ENCODE measurements around the gene DNM1.
"Not testable (repeated sequence)": the region's sequence is repeated elsewhere in the genome, so short reads cannot be mapped to it uniquely, and the experiment has no call there.

Gene DNM1

DNA sequence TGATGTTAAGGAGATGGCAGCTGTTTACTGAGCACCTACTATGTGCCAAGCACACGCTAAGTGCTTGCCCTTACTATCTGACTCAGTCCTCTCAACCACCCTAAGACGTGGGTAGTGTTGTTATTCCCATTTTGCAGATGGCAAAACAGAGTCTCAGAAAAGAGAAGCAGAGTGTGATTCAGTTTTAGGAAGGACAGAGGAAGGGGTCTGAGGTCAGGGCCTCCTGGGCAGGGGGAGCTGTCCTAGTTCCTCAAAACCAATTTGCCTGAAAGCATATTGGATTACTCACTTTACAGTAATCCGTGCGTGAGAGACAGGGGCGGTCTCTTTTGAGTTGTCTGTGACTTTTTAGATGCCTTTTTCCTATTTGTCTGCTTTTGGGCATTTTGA lies 23.2 kb downstream of the DNM1 start:
- no peak for DNase-seq

DNA sequence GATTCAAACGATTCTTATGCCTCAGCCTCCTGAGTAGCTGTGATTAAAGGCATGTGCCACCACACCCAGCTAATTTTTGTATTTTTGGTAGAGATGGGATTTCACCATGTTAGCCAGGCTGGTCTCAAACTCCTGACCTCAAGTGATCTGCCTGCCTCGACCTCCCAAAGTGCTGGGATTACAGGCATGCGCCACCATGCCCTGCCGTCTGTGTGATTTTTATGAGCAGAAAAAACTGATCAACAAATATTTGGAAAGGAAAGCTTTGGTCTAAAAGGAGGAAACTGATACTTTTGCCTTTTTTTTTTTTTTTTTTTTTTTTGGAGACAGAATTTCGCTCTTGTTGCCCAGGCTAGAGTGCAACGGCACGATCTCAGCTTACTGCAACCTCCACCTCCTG lies 27.7 kb downstream of the DNM1 start:
- DNase-seq = not testable (repeated sequence)

DNA sequence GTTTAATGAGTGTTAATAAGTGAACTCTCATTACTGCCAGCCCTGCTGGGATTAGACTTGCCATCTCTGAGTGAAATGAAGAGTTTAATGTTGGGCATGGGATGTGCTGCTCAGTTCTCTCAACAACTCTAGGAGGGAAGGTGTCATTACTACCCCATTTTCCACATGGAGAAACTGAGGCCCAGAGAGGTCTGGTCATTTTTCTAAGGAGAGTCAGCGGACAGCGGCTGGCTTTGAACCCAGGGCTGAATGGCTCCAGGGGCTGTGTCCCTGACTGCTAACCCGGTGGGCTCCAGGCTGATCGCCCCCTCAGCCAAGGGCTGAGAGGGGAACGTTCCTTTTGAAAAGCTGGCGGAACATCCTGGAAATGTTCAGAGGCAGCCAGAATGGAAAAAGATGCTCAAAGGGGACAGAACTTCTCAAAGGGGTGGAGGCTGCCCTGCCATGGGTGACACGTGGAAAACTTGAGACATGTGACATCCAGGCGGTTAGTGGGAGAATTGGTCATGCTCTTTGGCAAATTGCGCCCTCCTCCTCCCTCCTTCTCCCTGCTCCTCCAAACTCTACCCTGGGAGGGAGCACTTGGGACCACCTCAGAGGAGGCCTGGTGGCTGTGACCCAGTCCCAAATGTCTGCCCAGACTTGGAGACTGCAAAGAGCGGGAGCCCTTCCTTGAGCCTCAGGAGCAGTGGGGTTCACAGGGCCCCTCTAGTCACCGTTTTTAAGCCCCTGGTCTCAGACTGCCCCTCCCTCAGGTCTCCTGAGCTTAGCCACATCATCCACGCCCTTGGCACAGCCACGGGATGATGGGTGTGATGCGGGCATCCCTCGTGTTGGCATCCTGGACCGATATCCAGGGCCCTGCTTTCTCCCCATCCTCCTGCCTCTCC lies 28.7 kb downstream of the DNM1 start:
- DNase-seq = no peak

DNA sequence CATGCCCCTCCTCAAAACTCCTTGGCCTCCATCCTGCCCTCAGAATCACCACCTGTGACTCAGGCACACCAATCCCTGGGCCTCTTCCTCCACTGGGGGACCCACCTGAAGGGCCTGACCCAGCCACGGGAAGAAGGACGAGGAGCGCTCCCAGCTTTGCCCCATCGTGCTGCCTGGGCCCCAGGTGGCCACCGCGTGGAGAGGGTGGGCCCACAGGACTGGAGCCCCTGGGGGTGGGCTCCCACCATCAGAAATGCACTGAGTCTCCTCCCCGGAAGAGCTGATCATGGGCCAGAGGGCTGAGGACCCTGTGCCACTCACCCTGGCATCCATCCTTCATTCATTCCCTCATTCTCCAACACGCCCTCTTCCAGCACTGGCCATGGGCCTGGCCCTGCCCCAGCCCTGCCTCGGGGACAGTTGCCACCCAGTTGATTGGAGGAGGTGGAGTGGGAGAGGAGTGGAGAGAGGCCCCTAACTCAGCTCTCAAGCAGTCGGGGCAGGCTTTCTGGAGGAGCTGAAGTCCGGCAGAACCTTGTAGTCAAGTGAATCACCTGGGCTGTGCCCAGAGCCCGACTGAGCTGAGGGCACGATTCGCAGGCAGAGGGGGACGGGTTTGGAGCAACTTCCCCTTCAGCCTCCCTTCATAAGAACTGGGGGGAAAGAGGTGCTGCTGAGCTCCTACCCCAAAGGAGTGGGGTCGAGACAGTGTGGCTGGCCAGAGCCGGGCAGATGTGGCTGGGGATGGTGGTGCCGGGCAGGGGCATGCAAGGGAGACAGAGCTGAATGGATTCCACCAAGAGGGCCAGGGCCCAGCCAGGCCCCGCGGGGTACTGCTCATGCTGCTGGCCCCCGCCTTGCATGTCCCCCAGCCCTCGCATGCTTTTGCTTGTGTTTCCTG lies 29.6 kb downstream of the DNM1 start:
- no peak for DNase-seq

DNA sequence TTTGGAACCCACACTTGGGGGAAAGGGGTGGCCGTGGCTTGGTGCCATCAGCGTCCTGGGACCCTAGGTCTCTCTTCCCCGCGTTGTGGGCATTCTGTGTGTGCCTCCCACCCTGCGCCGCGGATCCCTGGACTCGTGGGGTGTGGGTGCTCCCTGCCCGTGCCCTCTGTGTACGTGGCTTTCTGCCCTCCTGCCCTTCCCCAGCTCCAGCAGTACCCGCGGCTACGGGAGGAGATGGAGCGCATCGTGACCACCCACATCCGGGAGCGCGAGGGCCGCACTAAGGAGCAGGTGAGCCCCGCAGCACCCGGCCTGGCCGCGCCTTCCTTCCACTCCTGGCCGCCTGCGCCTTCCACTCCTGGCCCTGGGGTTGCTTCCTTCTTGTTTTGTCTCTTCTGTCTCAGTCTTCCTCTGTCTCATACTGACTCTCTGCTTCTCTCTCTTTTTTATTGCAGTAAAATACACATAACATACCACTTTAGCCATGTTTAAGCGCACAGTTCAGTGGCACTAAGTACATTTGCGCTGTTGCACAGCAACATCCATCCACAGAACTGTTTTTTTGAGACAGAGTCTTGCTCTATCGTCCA lies 30.7 kb downstream of the DNM1 start:
- DNase-seq = no peak

DNA sequence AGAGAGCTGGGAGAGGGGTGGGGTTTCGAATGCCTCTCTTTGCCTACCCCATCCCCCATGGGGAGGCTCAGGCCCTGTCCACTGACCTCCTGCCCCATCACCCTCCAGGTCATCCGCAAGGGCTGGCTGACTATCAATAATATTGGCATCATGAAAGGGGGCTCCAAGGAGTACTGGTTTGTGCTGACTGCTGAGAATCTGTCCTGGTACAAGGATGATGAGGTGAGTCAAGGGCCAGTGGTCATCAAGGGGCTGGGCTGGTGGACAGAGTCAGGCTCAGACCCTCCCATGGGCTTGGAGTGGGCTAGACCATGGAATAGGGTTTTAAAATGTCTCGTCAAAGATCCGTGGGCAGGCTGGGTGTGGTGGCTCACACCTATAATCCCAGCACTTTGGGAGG lies 38.9 kb downstream of the DNM1 start:
- DNase-seq = no peak

DNA sequence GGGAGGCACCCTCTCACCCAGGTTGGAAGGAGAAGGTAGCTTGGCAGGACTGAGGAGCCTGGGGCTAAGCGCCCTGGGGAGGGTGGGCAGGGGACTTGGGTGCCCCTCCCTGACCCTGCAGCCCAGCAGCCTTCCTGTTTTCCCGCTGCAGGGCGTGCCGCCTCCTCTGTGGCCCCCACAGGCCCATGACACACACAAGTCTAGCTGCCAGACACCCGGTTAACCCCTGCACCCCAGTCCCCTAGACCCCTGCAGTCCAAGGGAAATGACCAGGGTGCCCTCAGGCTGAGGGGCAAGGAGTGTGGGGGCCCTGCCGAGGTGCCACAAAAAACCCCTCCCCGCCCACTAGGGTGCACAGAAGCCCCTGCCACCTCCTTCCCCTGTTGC lies 39.6 kb downstream of the DNM1 start:
- no peak for DNase-seq

DNA sequence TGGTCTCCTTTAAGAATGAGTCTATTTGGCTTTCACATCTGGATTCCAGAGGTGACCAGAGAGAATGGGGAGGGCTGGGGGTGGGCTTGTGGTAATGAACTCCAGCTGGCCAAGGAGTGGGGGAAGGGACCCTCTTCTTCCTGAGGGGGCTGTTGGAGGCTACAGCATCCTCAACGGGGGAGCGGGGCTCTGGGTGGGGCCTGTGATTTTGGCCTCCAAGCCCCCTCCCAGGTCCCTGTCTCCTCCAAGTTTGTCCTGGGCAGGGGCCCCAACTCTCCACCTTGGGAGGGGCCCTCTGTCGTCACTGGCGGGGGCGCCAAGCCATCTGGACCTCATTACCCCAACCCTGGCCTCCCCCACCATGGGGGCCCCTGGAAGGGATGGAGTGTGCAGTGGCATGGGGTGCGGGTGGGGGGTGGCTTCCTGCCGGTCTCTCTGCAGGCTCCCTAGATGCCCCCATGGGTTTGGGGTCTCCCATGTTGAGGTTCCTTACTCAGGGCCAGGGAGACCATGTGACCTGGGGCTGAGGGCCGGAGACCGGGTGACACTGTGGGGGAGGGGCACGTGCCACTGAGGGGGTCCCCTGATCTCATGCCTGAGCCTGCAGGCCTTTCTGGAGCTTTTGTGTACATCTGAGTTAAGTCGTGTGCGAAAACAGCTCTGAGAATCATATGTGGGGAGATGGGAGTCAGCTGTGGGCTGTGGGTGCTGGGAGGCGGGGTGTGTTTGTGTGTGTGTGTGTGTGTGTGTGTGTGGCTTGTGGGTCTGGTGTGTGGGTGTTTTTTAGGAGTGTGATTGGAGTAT lies 40.2 kb downstream of the DNM1 start:
- DNase-seq = no peak

DNA sequence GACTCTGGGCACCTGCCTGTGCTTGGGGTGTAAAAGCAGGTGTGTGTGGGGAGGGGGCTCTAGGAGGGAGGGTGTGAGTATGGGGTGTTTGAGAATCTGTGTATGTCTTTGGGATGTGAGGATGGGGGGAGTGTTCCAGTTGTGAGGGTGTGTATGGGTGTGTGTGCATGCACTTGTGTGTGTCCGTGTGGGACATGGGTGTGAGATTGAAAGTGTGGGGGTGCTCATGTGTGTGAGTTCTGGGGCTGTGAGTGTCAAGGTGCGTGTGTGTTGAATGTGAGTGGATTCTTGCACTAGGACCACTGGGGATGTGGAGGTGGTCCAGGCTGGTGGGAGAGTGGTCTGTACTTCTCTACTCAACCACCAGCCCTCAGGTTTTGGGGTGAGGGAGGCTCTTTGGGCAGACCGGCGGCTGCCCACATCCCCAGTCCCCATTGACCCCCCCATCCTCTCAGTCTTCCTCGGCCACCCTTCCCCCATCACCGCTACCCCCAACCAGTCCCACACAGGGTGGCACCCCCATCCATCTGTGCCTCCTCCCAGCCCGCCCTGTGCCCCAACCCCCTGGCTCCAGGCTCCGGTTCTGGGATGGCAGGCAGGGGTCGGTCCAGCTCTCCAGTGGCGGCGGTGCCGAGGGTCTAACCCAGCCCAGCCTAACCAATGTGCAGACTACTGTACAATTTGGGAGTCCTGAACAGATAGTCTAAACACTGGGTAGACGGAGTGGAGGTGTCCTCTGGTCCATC lies 41.1 kb downstream of the DNM1 start:
- DNase-seq = no peak

DNA sequence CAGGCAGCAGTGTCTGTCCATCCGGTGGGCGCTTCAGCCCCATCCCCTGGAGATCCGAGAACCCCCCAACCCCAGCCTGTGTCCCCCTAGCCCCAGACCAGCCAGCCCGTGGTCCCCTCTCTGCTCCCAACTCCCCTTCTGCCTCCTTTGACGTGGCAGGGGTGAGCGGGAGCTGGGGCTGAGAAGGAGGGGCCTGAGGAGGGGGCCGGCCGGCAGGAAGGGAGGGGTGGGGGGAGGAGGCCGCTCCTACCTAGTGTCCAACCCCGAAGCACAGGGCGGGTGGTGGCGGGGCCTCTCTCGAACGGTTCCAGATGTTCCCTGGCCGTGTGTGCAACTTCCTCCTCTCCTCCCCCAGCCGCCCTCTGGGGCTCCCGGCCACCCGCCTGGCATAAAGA lies 41.7 kb downstream of the DNM1 start:
- no peak for DNase-seq

DNA sequence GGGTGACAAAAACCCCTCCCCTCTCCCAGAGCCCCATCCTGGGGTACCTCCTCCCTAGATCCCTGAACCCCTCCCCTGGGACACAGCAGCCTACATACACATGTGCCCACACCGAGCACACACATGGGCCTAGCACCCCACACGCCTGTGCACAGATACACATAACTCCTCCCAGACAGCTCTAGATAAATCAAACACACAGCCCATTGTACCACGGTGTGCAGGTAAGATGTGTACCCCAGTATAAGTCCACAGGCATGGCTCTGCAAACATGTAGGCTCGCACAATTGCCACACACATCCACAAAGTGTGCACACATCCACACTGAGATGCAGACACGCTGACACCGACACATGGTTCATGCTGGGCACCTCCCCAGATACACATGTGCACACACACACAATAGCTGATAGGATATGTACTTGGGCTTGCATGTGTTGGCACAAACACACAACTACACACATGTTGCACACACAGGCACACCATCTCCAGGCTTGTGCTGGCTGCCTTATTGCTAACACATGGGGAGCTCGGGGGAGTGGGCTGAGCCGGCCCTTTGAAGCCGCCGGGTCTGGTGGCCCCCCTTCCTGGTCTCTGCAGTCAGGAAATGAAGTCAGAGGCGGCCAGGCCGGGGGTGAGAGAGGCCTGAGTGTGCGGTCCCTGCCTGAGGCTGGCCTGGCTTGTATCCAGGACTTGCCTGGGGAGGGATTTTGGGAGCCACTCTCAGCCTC lies 42.4 kb downstream of the DNM1 start:
- DNase-seq = no peak

DNA sequence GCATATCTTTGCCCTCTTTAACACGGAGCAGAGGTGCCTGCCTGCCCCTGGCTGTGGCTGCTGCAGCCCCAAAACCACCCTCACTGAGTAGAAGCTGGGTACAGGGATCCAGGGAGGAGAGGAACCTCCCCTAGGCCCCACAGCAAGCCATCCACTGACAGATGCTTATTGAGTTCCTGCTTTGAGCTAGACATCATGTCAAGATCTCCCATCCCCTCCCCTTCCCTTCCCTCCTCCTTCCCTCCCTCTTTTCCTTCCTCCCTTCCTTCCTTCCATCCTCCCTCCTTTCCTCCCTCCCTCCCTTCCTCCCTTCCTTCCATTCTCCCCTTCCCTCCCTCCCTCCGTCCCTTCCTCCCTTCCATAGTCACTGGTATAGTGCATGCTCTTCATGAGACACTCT lies 43.3 kb downstream of the DNM1 start:
- DNase-seq = no peak

DNA sequence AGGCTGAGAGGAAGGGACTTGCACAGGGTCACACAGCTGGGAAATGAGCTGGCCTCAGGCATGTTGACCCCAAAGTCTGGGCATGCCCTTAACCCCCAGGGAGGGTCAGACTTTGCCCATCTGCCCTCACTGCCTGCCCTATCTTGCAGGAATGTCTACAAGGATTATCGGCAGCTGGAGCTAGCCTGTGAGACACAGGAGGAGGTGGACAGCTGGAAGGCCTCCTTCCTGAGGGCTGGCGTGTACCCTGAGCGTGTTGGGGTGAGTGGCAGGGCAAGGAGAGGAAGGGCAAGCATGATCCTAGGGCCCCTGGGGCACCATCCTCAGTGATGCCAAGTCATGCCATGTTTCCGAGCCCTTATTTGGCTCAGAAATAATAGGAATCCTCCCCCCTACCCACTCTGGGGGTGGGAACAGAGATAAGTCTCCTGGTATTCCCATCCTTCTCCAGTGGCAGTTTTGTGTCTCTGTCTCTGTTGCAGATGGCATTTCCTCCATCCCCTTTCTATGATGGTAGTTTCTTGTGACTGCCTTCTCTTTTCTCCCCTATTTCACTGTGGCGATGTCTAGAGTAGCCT lies 44.1 kb downstream of the DNM1 start:
- no peak for DNase-seq

DNA sequence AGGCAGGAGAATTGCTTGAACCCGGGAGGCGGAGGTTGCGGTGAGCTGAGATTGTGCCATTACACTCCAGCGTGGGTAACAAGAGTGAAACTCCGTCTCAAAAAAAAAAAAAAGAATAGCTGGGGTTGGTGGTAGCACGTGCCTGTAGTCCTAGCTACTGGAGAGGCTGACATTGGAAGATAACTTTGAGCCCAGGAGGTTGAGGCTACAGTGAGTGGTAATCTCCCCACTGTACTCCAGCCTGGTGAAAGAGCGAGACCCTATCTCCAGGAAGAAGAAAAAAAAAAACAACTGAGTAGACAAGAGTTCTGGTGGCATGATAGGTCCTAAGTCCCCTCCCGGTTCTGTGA lies 46.4 kb downstream of the DNM1 start:
- no peak for DNase-seq

DNA sequence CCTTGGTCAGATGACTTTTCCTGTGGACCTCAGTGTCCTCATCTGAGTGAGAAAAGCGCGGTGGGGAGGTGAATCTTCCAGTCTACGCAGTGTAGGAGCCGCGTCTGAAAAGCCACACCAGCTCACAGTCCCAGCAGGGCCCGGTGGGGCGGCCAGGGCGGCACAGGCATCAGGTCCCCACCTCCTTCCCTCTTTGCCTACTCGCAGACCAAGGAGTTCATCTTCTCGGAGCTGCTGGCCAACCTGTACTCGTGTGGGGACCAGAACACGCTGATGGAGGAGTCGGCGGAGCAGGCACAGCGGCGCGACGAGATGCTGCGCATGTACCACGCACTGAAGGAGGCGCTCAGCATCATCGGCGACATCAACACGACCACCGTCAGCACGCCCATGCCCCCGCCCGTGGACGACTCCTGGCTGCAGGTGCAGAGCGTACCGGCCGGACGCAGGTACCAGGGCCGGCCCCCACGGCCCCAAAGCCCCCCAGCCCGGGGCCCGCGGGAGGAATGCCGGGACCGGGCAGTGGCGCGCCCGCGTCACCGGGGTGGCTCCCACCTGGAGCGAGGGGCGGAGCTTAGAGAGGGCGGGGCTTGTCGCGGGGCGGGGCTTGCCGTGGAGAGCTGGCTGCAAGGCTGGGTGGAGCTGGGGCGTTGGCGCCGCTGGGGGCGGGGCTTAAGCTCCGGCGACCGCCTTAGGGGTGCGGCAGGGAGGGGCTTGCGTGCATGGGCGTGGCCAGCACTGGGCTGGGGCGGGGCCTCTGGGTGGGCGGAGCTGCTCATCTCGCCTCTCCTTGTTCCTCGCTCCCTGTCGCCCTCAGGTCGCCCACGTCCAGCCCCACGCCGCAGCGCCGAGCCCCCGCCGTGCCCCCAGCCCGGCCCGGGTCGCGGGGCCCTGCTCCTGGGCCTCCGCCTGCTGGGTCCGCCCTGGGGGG lies 47.0 kb downstream of the DNM1 start:
- peak; percentile 15 to 73 (median 29) for DNase-seq

DNA sequence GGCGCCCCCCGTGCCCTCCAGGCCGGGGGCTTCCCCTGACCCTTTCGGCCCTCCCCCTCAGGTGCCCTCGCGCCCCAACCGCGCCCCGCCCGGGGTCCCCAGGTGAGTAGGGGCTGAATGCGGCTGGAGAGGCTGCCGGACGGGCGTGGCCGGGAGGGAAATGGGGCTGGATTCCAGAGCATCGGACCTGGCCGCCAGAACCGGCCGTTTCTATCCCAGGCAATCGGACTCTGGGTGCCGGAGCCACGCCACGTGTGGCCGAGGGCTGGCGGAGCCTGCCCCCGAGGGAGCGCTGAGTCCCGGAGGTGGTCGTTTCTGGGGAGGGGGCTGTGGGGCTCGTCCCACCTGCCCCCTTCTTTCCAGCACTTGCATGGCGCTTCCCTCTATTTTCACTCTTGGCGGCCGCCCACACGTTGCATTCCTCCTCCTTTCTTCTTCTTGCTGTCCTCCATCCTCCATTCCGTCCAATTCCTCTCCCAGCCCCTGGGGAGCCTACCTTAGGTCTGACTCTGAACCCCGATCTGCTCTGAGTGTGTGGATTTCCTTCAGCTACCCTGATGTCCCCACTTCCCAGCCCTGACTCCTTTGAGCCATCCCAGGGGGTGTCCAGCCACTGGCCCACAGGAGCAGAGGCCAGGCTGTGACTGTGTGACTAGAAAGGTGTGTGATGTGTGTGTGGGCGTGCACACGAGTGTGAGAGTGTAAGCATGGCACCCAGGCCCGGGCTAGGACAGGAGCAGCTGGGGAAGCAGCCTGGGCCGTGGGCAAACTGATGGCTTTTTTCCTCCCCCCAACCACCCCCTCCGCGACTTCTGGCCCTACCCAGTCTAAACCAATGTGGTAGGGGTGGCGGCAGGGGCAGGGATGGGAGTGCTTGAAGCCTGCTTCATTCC lies 47.9 kb downstream of the DNM1 start:
- no peak for DNase-seq

DNA sequence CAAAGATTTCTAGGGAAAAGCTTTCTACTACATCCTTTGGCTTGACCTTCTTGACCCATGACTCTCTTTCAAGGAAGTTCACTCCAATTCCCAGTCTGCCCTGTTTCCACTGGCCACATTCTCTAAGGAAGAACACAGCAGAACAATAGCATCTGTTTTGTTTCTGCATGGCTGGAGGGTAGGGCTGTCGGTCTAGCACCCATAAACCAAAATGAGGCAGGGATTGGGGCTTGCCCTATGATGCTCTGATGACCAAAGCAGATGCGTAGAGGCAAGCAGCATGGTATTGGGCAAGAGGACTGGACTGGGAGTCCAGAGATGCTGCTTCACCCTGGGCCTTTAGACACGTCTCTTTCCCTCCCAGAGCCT lies 48.5 kb downstream of the DNM1 start:
- no peak for DNase-seq

DNA sequence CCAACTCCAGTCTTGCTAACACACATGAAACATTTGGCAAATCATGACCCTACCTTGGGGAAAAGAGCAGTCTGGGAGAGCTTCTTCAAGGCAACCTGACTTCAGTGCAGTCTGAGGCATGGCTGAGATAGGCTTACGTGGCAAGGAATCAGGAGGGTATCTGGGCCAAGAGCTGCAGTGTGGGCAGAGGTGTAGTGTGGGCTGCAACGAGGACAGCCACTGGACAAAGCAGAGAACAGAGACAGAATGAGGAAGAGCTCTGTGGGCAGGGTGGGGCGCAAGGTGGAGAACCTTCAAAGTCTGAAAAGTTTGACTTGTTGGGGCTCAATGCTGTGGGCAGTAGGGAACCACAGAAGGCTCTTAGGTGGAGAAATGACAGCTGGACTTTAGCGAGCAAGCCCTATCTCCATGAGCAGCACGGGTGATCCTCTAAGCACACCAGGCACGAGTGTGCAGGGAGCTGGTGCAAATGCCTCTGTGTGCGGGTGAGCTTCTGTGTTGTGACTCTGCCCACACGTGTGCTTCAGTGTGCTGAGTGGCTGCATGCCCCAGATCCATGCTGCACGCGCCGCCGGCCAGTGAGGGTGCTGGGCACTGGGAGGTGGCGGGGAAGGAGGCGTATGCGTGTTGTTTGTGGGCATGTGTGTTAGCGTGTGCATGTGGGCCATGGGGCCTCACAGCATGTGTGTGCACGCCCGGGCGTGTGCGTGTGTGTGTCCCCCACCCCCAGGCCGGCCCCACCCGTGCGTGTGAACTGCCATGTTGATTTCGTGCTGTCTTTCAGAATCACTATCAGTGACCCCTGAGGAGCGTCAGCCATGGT lies 49.3 kb downstream of the DNM1 start:
- DNase-seq = no peak

Measured in NCI-H1417 (cell line).